Spleen (tissue), 11 donors: ENCODE data around the gene TMEM131. TPM values are rescaled to one million over a fixed set of nuclear protein-coding genes. Genes with fewer than 3 reads are reported as not detected.

ENCODE experiments used
- DNase-seq: peaks from one replicate; pipeline ENCODE4 v3.0.0-alpha.2; 2020
- H3K27ac ChIP-seq, 8 donors: fragments of 200-600 bp; sonication (generic) in 7 of 8; 1 replicate in 4 of 8; 2 replicates in 4 of 8; pipeline versions ENCODE4 v1.5.0 to v1.8.0; 2016 to 2021; ENCODE audit warnings: inconsistent platforms in 4 of 8, mild to moderate bottlenecking in 4 of 8, moderate library complexity in 1 of 8
- H3K27me3 ChIP-seq, 7 donors: fragments of 200-600 bp; sonication (generic) in 6 of 7; replicated peaks in 1 of 7; 1 replicate in 4 of 7; 2 replicates in 3 of 7; pipeline versions ENCODE4 v1.5.0 to v1.8.0; 2016 to 2021; ENCODE audit warnings: inconsistent platforms in 3 of 7, mild to moderate bottlenecking in 1 of 7
- H3K36me3 ChIP-seq, 6 donors: fragments of 200-600 bp; sonication (generic) in 5 of 6; 1 replicate in 4 of 6; 2 replicates in 2 of 6; pipeline versions ENCODE4 v1.5.0 to v1.8.0; 2016 to 2021; ENCODE audit warnings: inconsistent platforms in 2 of 6
- H3K4me1 ChIP-seq, 6 donors: fragments of 200-600 bp; sonication (generic) in 5 of 6; 1 replicate in 3 of 6; 2 replicates in 3 of 6; pipeline versions ENCODE4 v1.5.0 to v1.8.0; 2016 to 2021; ENCODE audit warnings: inconsistent platforms in 3 of 6
- H3K4me3 ChIP-seq, 8 donors: fragments of 200-600 bp; sonication (generic) in 7 of 8; 1 replicate in 4 of 8; 2 replicates in 4 of 8; pipeline versions ENCODE4 v1.5.0 to v1.8.0; 2016 to 2021; ENCODE audit warnings: inconsistent platforms in 4 of 8, mild to moderate bottlenecking in 4 of 8, moderate library complexity in 2 of 8
- H3K9me3 ChIP-seq, 8 donors: fragments of 200-600 bp; sonication (generic) in 7 of 8; 1 replicate in 4 of 8; 2 replicates in 4 of 8; pipeline versions ENCODE4 v1.5.0 to v1.8.0; 2016 to 2021; ENCODE audit warnings: inconsistent platforms in 4 of 8
- CTCF ChIP-seq, 11 experiments: fragments of 200-600 bp in 7 of 11; fragments of 450-650 bp in 4 of 11; sonication (generic) in 4 of 11; IDR thresholded peaks in 8 of 11; conservative IDR thresholded peaks in 3 of 11; 1 replicate in 7 of 11; 2 replicates in 4 of 11; pipeline versions ENCODE4 v1.4.0 to v1.8.0; 2016 to 2021; ENCODE audit warnings: antibody characterized with exemption in 11 of 11, inconsistent platforms in 4 of 11, mild to moderate bottlenecking in 1 of 11
- POLR2A ChIP-seq, 3 donors: fragments of 450-650 bp; IDR thresholded peaks; one replicate each; pipeline ENCODE4 v1.5.1; 2017; ENCODE audit warnings: antibody characterized with exemption in 3 of 3, mild to moderate bottlenecking in 1 of 3
- POLR2AphosphoS5 ChIP-seq, 3 donors: sonication (generic); formaldehyde crosslinking; IDR thresholded peaks; one replicate each; pipeline ENCODE4 v1.5.1; 2017; ENCODE audit warnings: antibody characterized with exemption in 3 of 3
- WGBS, 5 donors: extraction: QIAGEN DNeasy Blood & Tissue Kit in 3 of 5; methylation state at CpG; one replicate each; pipeline versions ENCODE4 v1.1.5 to v1.1.7; 2013 to 2018; 5-methylcytosine and 5-hydroxymethylcytosine counted together
- intact Hi-C: fragments of 100-400 bp; cut with DNase I; formaldehyde crosslinking; loops from one replicate; pipeline ENCODE4 v1.15.0; 2023; ENCODE audit warnings: low total_unique reads
- polyA plus RNA-seq, 3 donors: library from polyadenylated mRNA; stranded (reverse); fragments of 200-250 nt; gene quantifications; one replicate each; pipeline ENCODE4 v1.2.1, GENCODE V29; 2013
- total RNA-seq, 7 donors: library from RNA; depleted of rRNA in 3 of 7; stranded (reverse); fragments of >200 nt in 3 of 7; fragmentation: NEBNext Ultra II Directional in 4 of 7; extraction: Animal tissue kit (Norgen Biotek cat#: 25700) in 4 of 7; gene quantifications; one replicate each; pipeline versions ENCODE4 v1.1.0 to v1.2.1, GENCODE V29; 2016 to 2021
- donor health status: healthy with polysubstance abuse.
- donor health status: DM: no; HTN: no; CAD: no; lungs with moderate emphysema.
- donor health status: DM: no; HTN: no; CAD: no.
- donor health status: Bipolar disorder and iron deficiency.
- donor health status: healthy.
- donor health status: DM: no; HTN: no; CAD: no.
- donor health status: DM: yes; HTN: yes; CAD: no.

The TMEM131 gene
- total and polyA plus RNA-seq, 10 donors = 9.2 to 74.0 (median 61.6) TPM

GRCh38 chr2:97739893-97740245, 255.9 kb downstream of the TMEM131 start:
- H3K36me3 ChIP-seq = peaks cover 0 to 56% (median 9%) of the 10 kb centered on the region in 6 donors
- no peak overlapping the region for H3K4me3 ChIP-seq
- DNase-seq = peak; percentile 66
- H3K27ac ChIP-seq = no peak overlapping the region
- intact Hi-C loops = no loop called here
- H3K9me3 ChIP-seq = no peaks in the 10 kb centered on the region
- H3K4me1 ChIP-seq = peaks cover 0 to 43% (median 17%) of the 10 kb centered on the region in 6 donors
- TF ChIP-seq POLR2A (IDR thresholded peaks at IDR 0.05) = no peak
- TF ChIP-seq CTCF (IDR thresholded peaks at IDR 0.05 in 8 of 11, conservative IDR thresholded peaks at IDR 0.05 in 3 of 11) = no peak
- TF ChIP-seq POLR2AphosphoS5 (IDR thresholded peaks at IDR 0.05) = no peak
- WGBS, 5 donors = 63 to 84% (median 80%) methylated on average over 3 to 5 of the region's 5 CpGs
- no peaks in the 10 kb centered on the region for H3K27me3 ChIP-seq

GRCh38 chr2:97739020-97739892, 256.5 kb downstream of the TMEM131 start:
- TF ChIP-seq CTCF (IDR thresholded peaks at IDR 0.05 in 8 of 11, conservative IDR thresholded peaks at IDR 0.05 in 3 of 11) = no peak
- TF ChIP-seq POLR2AphosphoS5 (IDR thresholded peaks at IDR 0.05) = peak in 1 of 3 donors; percentile 45
- intact Hi-C loops = no loop called here
- no peak overlapping the region for H3K27ac ChIP-seq
- H3K9me3 ChIP-seq = no peaks in the 10 kb centered on the region
- H3K4me1 ChIP-seq = peaks cover 0 to 37% (median 17%) of the 10 kb centered on the region in 6 donors
- DNase-seq = peak; percentile 71
- H3K36me3 ChIP-seq = peaks cover 0 to 61% (median 9%) of the 10 kb centered on the region in 6 donors
- H3K4me3 ChIP-seq = no peak overlapping the region
- no peaks in the 10 kb centered on the region for H3K27me3 ChIP-seq
- 81 to 93% (median 93%) methylated on average over 9 to 23 of the region's 23 CpGs for WGBS, 5 donors

GRCh38 chr2:97738179-97739019, 257.3 kb downstream of the TMEM131 start:
- Histone ChIP-seq H3K4me3 (no peak overlapping the region), H3K36me3 (peaks cover 0 to 62% (median 13%) of the 10 kb centered on the region in 6 donors), H3K9me3 (no peaks in the 10 kb centered on the region), H3K27ac (no peak overlapping the region), H3K27me3 (no peaks in the 10 kb centered on the region), H3K4me1 (peaks cover 0 to 36% (median 17%) of the 10 kb centered on the region in 6 donors)
- peak; percentile 61 for DNase-seq
- intact Hi-C loops = no loop called here
- TF ChIP-seq POLR2AphosphoS5 (IDR thresholded peaks at IDR 0.05) (no peak), POLR2A (IDR thresholded peaks at IDR 0.05) (no peak)
- WGBS, 5 donors = 91 to 98% (median 95%) methylated on average over 9 of the region's 9 CpGs

GRCh38 chr2:97737421-97738178, 258.1 kb downstream of the TMEM131 start:
- Histone ChIP-seq H3K4me3 (no peak overlapping the region), H3K4me1 (peaks cover 0 to 29% (median 17%) of the 10 kb centered on the region in 6 donors), H3K27me3 (no peaks in the 10 kb centered on the region), H3K9me3 (no peaks in the 10 kb centered on the region), H3K36me3 (peaks cover 0 to 70% (median 13%) of the 10 kb centered on the region in 6 donors), H3K27ac (no peak overlapping the region)
- 90 to 95% (median 93%) methylated on average over 26 to 32 of the region's 32 CpGs for WGBS, 5 donors
- TF ChIP-seq POLR2A (IDR thresholded peaks at IDR 0.05) (no peak), CTCF (IDR thresholded peaks at IDR 0.05 in 8 of 11, conservative IDR thresholded peaks at IDR 0.05 in 3 of 11) (no peak), POLR2AphosphoS5 (IDR thresholded peaks at IDR 0.05) (peak in 1 of 3 donors; percentile 58)
- intact Hi-C loops = no loop called here
- peak; percentile 72 for DNase-seq
